Bronchus fibroblast of lung (primary cell): Measurements from ENCODE around the gene SFRP2. TPM values are rescaled to one million over a fixed set of nuclear protein-coding genes. Genes with fewer than 3 reads are reported as not detected.

Source experiments
- total RNA-seq: library from RNA; depleted of rRNA; stranded (reverse); fragments of >200 nt; gene quantifications from 2 replicates; pipeline ENCODE4 v1.2.3, GENCODE V29; 2015

The SFRP2 gene, protein sequence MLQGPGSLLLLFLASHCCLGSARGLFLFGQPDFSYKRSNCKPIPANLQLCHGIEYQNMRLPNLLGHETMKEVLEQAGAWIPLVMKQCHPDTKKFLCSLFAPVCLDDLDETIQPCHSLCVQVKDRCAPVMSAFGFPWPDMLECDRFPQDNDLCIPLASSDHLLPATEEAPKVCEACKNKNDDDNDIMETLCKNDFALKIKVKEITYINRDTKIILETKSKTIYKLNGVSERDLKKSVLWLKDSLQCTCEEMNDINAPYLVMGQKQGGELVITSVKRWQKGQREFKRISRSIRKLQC
- 1.2 and 3.2 TPM in 2 replicates for total RNA-seq

DNA sequence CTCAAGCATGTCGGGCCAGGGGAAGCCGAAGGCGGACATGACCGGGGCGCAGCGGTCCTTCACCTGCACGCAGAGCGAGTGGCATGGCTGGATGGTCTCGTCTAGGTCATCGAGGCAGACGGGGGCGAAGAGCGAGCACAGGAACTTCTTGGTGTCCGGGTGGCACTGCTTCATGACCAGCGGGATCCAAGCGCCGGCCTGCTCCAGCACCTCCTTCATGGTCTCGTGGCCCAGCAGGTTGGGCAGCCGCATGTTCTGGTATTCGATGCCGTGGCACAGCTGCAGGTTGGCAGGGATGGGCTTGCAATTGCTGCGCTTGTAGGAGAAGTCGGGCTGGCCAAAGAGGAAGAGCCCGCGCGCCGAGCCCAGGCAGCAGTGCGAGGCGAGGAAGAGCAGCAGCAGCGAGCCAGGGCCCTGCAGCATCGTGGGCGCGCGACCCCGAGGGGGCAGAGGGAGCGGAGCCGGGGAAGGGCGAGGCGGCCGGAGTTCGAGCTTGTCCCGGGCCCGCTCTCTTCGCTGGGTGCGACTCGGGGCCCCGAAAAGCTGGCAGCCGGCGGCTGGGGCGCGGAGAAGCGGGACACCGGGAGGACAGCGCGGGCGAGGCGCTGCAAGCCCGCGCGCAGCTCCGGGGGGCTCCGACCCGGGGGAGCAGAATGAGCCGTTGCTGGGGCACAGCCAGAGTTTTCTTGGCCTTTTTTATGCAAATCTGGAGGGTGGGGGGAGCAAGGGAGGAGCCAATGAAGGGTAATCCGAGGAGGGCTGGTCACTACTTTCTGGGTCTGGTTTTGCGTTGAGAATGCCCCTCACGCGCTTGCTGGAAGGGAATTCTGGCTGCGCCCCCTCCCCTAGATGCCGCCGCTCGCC, at the start of gene SFRP2:
Gene SFRP2 (minus strand): TSS at position 671 of the 864 bp plus-strand sequence. CDS start 248 bp downstream, at position 423.

DNA sequence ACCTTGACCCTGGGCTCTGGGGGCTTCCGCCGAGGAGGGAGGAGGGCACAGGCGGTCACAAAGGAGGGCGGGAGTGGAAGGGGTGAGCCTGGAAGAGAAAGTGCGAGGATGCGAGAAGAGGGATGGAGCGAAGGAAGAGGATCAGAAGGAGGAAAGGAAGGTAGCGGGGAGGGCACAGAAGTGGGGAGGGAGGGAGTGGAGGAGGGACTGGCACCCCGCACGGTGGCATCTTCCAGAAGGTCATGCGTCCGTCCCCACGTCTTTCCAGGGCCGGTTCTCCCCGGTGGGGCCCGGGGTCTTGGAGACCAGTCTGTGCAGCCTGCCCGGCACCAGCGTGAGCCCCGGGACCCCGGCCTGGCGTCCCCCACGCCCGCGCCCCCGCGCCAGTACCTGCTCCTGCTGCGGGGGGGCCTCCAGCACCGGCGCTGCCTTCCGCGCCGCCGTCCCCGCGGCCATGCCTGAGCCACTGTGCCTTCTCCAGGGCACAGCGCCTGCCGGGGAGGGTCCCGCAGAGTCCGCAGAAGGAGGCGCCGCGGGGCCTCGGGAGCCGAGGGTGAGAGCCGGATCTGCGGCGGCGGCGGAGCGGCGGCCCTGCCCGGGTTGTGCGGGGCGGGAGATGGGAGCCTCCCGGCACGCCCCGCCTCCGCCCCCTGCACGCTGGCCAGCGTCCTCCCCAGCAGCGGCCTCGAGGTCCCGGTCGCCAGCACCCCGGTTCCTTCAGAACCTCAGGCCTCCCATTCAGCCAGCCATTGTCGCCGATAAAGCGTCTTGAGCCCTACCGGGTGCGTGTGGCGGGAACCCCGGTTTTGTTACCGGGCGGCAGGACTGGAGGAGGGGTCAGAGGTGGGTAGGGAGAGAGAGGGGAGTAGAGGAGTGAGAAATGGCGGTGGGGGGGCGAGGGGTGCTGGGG, 29.2 kb downstream of the SFRP2 start, which contains the start of gene RNF175:
Gene RNF175 (minus strand): TSS at position 618 of the 910 bp plus-strand sequence. CDS start 162 bp downstream, at position 456.

Other genes with a start within 250 kb of the SFRP2 start
- gene TLR2, start 104.8 kb downstream of the SFRP2 start, total RNA-seq: 1.8 and 1.9 TPM in 2 replicates
- 1.3 and 4.6 TPM in 2 replicates for gene RNF175, start 29.1 kb downstream of the SFRP2 start, total RNA-seq